ENCODE results near the gene DLX4. TPM values are rescaled to one million over a fixed set of nuclear protein-coding genes. Genes with fewer than 3 reads are reported as not detected.

DLX4 gene
- total RNA-seq, 1 experiment from 2014 or later = not detected

DNA sequence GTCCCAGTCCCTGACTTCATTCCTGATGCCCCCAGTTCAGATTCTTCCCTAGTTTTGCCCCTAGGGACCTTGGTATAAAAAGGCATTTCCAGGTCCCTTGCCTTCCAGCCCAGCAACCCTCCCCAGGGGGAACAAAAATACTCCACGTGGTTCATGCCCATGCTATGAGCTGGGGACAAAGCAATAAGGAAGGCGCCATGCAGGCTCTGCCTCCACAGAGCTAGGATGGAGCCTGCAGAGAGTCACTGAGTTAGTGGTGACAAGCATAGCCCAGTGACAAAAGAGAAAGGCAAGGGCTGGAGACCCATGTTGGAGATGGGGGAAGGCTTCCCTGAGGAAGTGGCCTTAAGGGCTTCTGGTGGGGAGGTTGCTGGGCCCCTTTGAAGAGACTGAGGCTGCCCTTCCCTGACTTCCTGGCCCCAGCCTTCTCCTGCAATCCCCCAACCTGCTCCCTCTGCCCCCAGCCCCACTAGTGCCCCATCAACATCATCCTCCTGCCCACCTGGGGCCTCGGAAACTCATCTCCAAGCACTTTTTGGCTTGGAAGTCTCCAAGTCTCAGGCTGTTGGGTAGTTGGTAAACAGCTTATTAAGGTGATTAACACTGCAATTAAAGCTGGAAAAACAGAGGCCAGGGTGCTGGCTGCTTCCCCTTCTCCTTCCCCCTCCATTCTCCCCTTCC lies 16.5 kb downstream of the DLX4 start:
- H3K79me2 ChIP-seq (ENCODE audit: low read length) = no peaks in the 10 kb centered on the region

DNA sequence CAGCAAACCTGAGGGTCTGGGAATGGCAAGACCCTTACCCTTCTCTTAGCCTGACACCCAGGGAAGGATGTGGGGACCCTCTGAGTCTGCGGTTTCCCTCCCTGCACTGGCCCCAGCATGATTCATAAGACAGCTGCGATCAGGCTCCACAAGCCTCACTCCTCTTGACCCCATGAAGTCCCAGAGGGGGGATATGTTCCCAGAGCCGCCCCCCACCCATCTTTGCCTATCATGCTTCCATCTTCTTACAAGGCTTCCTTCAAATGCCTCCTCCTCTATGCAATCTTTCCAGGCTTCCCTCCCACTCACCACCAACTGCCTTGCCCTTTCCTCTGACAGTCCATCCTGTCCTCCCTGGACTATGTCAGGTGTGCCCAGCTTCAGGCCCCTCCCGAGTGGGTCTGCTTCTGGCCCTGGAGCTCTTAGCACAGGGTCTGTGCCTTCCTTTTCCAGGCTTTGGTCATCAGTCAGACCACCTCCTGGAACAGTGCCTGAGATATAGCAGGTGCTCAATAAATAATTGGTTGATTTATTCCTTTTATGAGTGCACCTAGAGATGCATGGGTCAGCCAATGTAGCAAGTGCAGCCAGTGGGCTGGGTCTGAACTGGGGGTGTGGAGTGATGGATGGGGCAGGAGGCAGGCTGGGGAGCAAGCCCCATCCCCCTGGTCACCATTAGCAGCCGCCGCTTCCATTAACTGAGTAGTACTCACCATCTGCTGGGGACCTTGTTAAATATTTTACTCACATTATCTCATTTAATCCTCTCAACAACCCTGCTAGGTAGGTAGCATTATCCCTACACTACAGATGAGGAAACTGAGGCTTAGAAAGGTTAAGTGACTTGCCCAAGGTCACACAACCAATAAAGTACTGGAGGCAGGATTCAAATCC lies 17.7 kb downstream of the DLX4 start:
- no peaks in the 10 kb centered on the region for H3K79me2 ChIP-seq (ENCODE audit: low read length)
- no peak overlapping the region for H3K4me2 ChIP-seq (ENCODE audit: low read depth, low read length, poor library complexity, severe bottlenecking)
- no peak overlapping the region for H3K4me3 ChIP-seq (ENCODE audit: low read length)
- H3K9me2 ChIP-seq (replicated peaks; ENCODE audit: insufficient read depth, low read length) = no peaks in the 10 kb centered on the region
- DNase-seq = no peak
- no peaks in the 10 kb centered on the region for H4K20me1 ChIP-seq (ENCODE audit: insufficient read depth, low read depth, low read length)
- H3K27ac ChIP-seq (ENCODE audit: low read length) = no peak overlapping the region
- H2AFZ ChIP-seq (ENCODE audit: low read length) = no peak overlapping the region
- H3K9ac ChIP-seq (ENCODE audit: low read length) = no peak overlapping the region
- no peaks in the 10 kb centered on the region for H3K36me3 ChIP-seq (ENCODE audit: insufficient read depth, low read length)
- H3K9me3 ChIP-seq (ENCODE audit: low read length) = no peaks in the 10 kb centered on the region
- H3K4me1 ChIP-seq (ENCODE audit: low read length) = no peaks in the 10 kb centered on the region
- H3K27me3 ChIP-seq (ENCODE audit: low read length) = no peaks in the 10 kb centered on the region

More for the DNA sequence above, 16.5 kb downstream of the DLX4 start:
- Histone ChIP-seq H3K27ac (ENCODE audit: low read length) (no peak overlapping the region), H4K20me1 (ENCODE audit: insufficient read depth, low read depth, low read length) (no peaks in the 10 kb centered on the region), H3K36me3 (ENCODE audit: insufficient read depth, low read length) (no peaks in the 10 kb centered on the region), H2AFZ (ENCODE audit: low read length) (no peak overlapping the region), H3K4me2 (ENCODE audit: low read depth, low read length, poor library complexity, severe bottlenecking) (no peak overlapping the region), H3K9me3 (ENCODE audit: low read length) (no peaks in the 10 kb centered on the region), H3K4me1 (ENCODE audit: low read length) (no peaks in the 10 kb centered on the region), H3K27me3 (ENCODE audit: low read length) (no peaks in the 10 kb centered on the region), H3K9ac (ENCODE audit: low read length) (no peak overlapping the region), H3K4me3 (ENCODE audit: low read length) (no peak overlapping the region), H3K9me2 (replicated peaks; ENCODE audit: insufficient read depth, low read length) (no peaks in the 10 kb centered on the region)
- DNase-seq = no peak

DNA sequence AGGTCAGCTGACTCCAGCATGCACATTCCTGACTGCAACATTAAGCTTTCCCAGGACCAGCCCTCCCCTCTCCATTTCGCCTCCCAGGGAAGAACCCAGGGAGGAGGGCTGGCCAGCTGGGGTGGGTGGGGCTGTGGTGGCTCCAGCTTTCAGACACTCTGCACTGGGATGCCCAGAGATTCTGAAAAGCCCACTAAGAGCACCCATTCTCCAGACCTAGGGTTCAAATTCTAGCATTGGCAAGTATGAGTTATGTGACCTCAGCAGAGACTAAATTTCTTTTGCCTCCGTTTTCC lies 18.2 kb downstream of the DLX4 start:
- Histone ChIP-seq H2AFZ (ENCODE audit: low read length) (no peak overlapping the region), H3K9ac (ENCODE audit: low read length) (no peak overlapping the region), H3K4me3 (ENCODE audit: low read length) (no peak overlapping the region), H3K9me3 (ENCODE audit: low read length) (no peaks in the 10 kb centered on the region), H3K27ac (ENCODE audit: low read length) (no peak overlapping the region), H4K20me1 (ENCODE audit: insufficient read depth, low read depth, low read length) (no peaks in the 10 kb centered on the region), H3K79me2 (ENCODE audit: low read length) (no peaks in the 10 kb centered on the region), H3K4me2 (ENCODE audit: low read depth, low read length, poor library complexity, severe bottlenecking) (no peak overlapping the region), H3K27me3 (ENCODE audit: low read length) (no peaks in the 10 kb centered on the region), H3K9me2 (replicated peaks; ENCODE audit: insufficient read depth, low read length) (no peaks in the 10 kb centered on the region), H3K36me3 (ENCODE audit: insufficient read depth, low read length) (no peaks in the 10 kb centered on the region), H3K4me1 (ENCODE audit: low read length) (no peaks in the 10 kb centered on the region)
- no peak for DNase-seq

DNA sequence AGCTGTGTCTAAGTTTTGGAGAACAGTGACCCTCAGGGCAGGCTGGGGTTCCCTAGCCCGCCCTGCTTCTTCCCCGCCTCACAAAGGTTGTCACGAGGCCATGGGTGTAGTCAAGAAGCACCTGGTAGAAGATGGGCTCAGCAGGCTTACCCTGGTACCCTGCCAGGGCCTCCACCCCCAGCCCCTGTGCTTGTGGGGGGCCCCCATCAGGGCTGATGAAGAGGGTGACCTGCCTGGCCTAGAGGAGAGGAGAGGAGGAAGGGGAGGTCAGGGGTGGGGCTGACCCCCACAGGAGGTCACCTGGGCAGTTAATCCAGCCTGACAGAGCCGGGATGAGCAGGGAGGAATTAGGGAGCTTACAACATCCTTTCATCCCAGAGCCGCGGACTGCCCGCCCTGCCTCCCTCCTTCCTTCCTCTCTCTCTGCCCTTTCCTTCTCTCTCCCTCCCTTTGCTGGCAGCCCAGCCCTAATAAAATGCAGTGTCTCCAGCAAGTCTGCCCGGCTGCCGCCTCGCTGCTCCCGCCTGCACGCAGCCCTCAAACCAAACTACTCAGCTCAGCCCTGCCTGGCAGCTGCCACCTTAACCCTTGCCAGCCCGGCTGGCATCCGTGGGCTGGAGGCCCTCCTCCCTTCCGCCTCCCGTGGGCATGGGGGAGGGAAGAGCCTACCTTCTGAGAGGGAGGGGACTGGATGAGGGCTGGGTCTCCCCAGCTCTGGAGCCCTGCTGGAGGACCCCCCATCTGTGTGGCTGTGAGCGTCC lies 18.9 kb downstream of the DLX4 start:
- no peaks in the 10 kb centered on the region for H3K4me1 ChIP-seq (ENCODE audit: low read length)
- no peaks in the 10 kb centered on the region for H3K9me3 ChIP-seq (ENCODE audit: low read length)
- H3K79me2 ChIP-seq (ENCODE audit: low read length) = no peaks in the 10 kb centered on the region
- no peak overlapping the region for H2AFZ ChIP-seq (ENCODE audit: low read length)
- no peaks in the 10 kb centered on the region for H3K36me3 ChIP-seq (ENCODE audit: insufficient read depth, low read length)
- H3K4me2 ChIP-seq (ENCODE audit: low read depth, low read length, poor library complexity, severe bottlenecking) = no peak overlapping the region
- H3K27me3 ChIP-seq (ENCODE audit: low read length) = no peaks in the 10 kb centered on the region
- H3K9ac ChIP-seq (ENCODE audit: low read length) = no peak overlapping the region
- H3K27ac ChIP-seq (ENCODE audit: low read length) = no peak overlapping the region
- H3K9me2 ChIP-seq (replicated peaks; ENCODE audit: insufficient read depth, low read length) = no peaks in the 10 kb centered on the region
- no peak overlapping the region for H3K4me3 ChIP-seq (ENCODE audit: low read length)
- no peak for DNase-seq
- no peaks in the 10 kb centered on the region for H4K20me1 ChIP-seq (ENCODE audit: insufficient read depth, low read depth, low read length)

DNA sequence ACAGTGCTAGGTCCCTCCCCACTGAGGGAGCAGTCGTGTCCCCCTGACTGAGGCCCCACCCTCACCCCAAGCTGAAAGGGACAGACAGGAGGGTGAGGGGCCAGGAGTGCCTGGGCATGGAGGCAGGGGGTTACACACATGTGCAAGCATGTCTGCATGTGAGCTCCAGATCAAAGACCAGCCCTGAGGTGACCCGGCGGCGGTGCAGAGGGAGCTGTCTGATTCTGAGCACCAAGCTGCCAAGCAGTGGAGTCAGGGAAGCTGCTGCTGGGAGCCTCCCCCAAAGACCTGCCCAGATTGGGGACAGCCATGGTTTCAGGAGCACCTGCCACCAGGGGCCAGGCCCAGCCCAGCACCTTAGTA lies 20.5 kb downstream of the DLX4 start:
- no peak overlapping the region for H3K9ac ChIP-seq (ENCODE audit: low read length)
- no peaks in the 10 kb centered on the region for H3K36me3 ChIP-seq (ENCODE audit: insufficient read depth, low read length)
- H3K9me2 ChIP-seq (replicated peaks; ENCODE audit: insufficient read depth, low read length) = no peaks in the 10 kb centered on the region
- H3K4me1 ChIP-seq (ENCODE audit: low read length) = no peaks in the 10 kb centered on the region
- no peaks in the 10 kb centered on the region for H4K20me1 ChIP-seq (ENCODE audit: insufficient read depth, low read depth, low read length)
- H3K79me2 ChIP-seq (ENCODE audit: low read length) = no peaks in the 10 kb centered on the region
- H3K27me3 ChIP-seq (ENCODE audit: low read length) = no peaks in the 10 kb centered on the region
- H3K9me3 ChIP-seq (ENCODE audit: low read length) = no peaks in the 10 kb centered on the region
- no peak overlapping the region for H3K27ac ChIP-seq (ENCODE audit: low read length)
- H2AFZ ChIP-seq (ENCODE audit: low read length) = no peak overlapping the region
- DNase-seq = no peak
- H3K4me2 ChIP-seq (ENCODE audit: low read depth, low read length, poor library complexity, severe bottlenecking) = no peak overlapping the region
- H3K4me3 ChIP-seq (ENCODE audit: low read length) = no peak overlapping the region

DNA sequence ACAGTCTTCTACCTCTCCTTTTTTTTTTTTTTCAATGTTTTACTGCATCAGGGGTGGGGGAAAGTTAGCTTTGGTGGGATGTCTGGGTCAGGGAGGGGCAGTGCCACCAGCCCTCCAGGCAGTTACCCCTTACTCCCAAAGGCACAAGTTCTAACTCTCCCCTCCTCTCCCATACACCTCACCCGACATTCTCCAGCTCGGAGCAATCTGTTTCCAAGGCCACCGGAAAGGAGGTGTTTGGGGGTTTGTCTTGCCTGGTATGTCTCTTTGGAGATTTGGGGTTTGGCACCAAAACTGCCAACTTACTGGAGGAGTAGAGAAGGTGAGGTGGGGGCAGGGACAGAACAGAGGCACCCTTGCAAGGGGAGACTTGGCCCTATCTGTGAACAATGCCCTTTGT lies 21.3 kb downstream of the DLX4 start:
- H3K4me1 ChIP-seq (ENCODE audit: low read length) = no peaks in the 10 kb centered on the region
- H3K9me2 ChIP-seq (replicated peaks; ENCODE audit: insufficient read depth, low read length) = no peaks in the 10 kb centered on the region
- no peaks in the 10 kb centered on the region for H4K20me1 ChIP-seq (ENCODE audit: insufficient read depth, low read depth, low read length)
- H3K9ac ChIP-seq (ENCODE audit: low read length) = no peak overlapping the region
- H3K4me2 ChIP-seq (ENCODE audit: low read depth, low read length, poor library complexity, severe bottlenecking) = no peak overlapping the region
- H3K36me3 ChIP-seq (ENCODE audit: insufficient read depth, low read length) = no peaks in the 10 kb centered on the region
- H3K9me3 ChIP-seq (ENCODE audit: low read length) = no peaks in the 10 kb centered on the region
- H2AFZ ChIP-seq (ENCODE audit: low read length) = no peak overlapping the region
- no peak overlapping the region for H3K27ac ChIP-seq (ENCODE audit: low read length)
- H3K4me3 ChIP-seq (ENCODE audit: low read length) = no peak overlapping the region
- H3K79me2 ChIP-seq (ENCODE audit: low read length) = no peaks in the 10 kb centered on the region
- H3K27me3 ChIP-seq (ENCODE audit: low read length) = no peaks in the 10 kb centered on the region
- DNase-seq = no peak

DNA sequence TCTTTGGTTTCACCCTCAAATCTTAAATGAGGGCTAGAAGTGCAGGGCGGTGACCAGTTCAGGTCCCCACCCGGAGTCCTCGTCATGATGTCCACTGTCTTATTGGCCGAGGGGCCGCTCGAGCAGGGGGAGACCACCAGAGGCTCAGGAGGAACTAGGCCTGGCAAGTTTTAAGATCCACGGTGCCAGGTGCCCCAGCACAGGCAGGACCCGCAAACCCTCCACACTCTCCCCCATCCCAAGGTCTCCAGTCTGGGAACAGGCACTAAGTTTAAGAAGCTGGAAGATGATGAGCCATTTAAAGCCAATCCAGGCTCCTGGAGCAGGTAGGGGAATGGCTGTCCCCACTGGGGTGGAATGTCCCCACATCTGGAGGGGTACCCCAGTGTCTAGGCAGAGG lies 21.9 kb downstream of the DLX4 start:
- Histone ChIP-seq H4K20me1 (ENCODE audit: insufficient read depth, low read depth, low read length) (no peaks in the 10 kb centered on the region), H3K27ac (ENCODE audit: low read length) (no peak overlapping the region), H3K4me3 (ENCODE audit: low read length) (no peak overlapping the region), H3K27me3 (ENCODE audit: low read length) (no peaks in the 10 kb centered on the region), H3K9me2 (replicated peaks; ENCODE audit: insufficient read depth, low read length) (no peaks in the 10 kb centered on the region), H3K4me1 (ENCODE audit: low read length) (no peaks in the 10 kb centered on the region), H3K4me2 (ENCODE audit: low read depth, low read length, poor library complexity, severe bottlenecking) (no peak overlapping the region), H2AFZ (ENCODE audit: low read length) (no peak overlapping the region), H3K36me3 (ENCODE audit: insufficient read depth, low read length) (no peaks in the 10 kb centered on the region), H3K9ac (ENCODE audit: low read length) (no peak overlapping the region), H3K79me2 (ENCODE audit: low read length) (no peaks in the 10 kb centered on the region), H3K9me3 (ENCODE audit: low read length) (no peaks in the 10 kb centered on the region)
- no peak for DNase-seq

DNA sequence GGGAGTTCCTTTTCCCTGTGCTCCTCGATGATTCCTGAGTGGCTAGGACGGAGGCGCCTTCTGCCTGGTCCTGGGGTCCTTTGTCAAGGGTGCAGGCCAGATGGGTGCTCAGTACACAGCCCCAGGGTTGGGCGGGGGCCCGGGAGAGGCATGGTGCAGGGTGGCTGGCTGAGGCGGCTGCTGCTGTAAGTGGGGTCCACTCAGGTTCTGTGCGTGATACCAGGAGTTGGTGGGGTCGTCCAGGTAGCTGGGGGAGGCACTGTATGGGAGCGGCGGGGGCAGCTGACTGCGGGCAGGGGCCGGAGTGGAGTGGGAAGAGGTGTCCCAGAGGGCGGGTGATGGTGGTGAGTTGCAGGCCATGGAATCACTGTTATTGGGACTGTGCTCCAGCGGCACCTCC lies 22.4 kb downstream of the DLX4 start:
- Histone ChIP-seq H3K4me3 (ENCODE audit: low read length) (no peak overlapping the region), H2AFZ (ENCODE audit: low read length) (no peak overlapping the region), H3K36me3 (ENCODE audit: insufficient read depth, low read length) (no peaks in the 10 kb centered on the region), H3K4me1 (ENCODE audit: low read length) (no peaks in the 10 kb centered on the region), H3K79me2 (ENCODE audit: low read length) (no peaks in the 10 kb centered on the region), H3K4me2 (ENCODE audit: low read depth, low read length, poor library complexity, severe bottlenecking) (no peak overlapping the region), H4K20me1 (ENCODE audit: insufficient read depth, low read depth, low read length) (no peaks in the 10 kb centered on the region), H3K27me3 (ENCODE audit: low read length) (no peaks in the 10 kb centered on the region), H3K9ac (ENCODE audit: low read length) (no peak overlapping the region), H3K9me2 (replicated peaks; ENCODE audit: insufficient read depth, low read length) (no peaks in the 10 kb centered on the region), H3K9me3 (ENCODE audit: low read length) (no peaks in the 10 kb centered on the region), H3K27ac (ENCODE audit: low read length) (no peak overlapping the region)
- DNase-seq = no peak

Measured in Karpas-422 (cell line).